GM12878 (cell line): ENCODE results near the gene ITPR2. TPM values are rescaled to one million over a fixed set of nuclear protein-coding genes. Genes with fewer than 3 reads are reported as not detected.

Source experiments
- ATAC-seq: fragments of 200-7000 bp; cut with Tn5 transposase; 3 replicates; pipeline ENCODE4 v1.9.1; 2020; ENCODE audit warnings: mild to moderate bottlenecking, moderate library complexity
- BruUV-seq: library from RNA; stranded (reverse); fragments of 400-500 nt; replicated peaks from 2 replicates; lab custom pipeline; 2021; lab: Mats Ljungman, UMichigan
- CTCF ChIA-PET: fragments of 300-600 bp; sonication (Branson Sonifier 250); formaldehyde crosslinking; extraction: SDS; loops from one replicate; lab custom pipeline; 2021; ENCODE audit warnings: inconsistent platforms; lab: Yijun Ruan, JAX
- POLR2A ChIA-PET: fragments of 350-600 bp; formaldehyde crosslinking; extraction: SDS; loops from one replicate; lab custom pipeline; 2021; ENCODE audit warnings: inconsistent platforms; lab: Charles Lee
- RAD21 ChIA-PET: fragments of 300-600 bp; sonication (Branson Sonifier 250); formaldehyde crosslinking; loops from one replicate; lab custom pipeline; 2023; ENCODE audit warnings: antibody characterized with exemption; ENCODE audit not compliant: unreplicated experiment; lab: Charles Lee
- SMC1A ChIA-PET: fragments of 300-600 bp; sonication (Branson Sonifier 250); formaldehyde crosslinking; loops from one replicate; lab custom pipeline; 2023; ENCODE audit not compliant: unreplicated experiment, uncharacterized antibody; lab: Charles Lee
- DNase-seq: peaks from one replicate; pipeline ENCODE4 v3.0.0-alpha.2; 2011; ENCODE audit warnings: low read depth, low spot score
- FAIRE-seq: peaks from 3 replicates; lab custom pipeline; 2011; peaks lifted over from hg19 to GRCh38; lab: Jason Lieb, UNC
- H2AFZ ChIP-seq: 2 replicates; pipeline ENCODE4 v1.6.0; 2011; ENCODE audit warnings: low read depth, low read length, control low read depth; ENCODE audit not compliant: control insufficient read depth
- H3K27ac ChIP-seq: 2 replicates; pipeline ENCODE4 v1.5.1; 2011; ENCODE audit warnings: control low read depth; ENCODE audit not compliant: control insufficient read depth, insufficient read depth
- H3K27me3 ChIP-seq, 2 experiments: replicated peaks in 1 of 2; 2 replicates each; pipeline versions ENCODE4 v1.6.0 to v1.6.1; 2011; ENCODE audit warnings: low read length in 1 of 2; ENCODE audit not compliant: control insufficient read depth in 2 of 2, insufficient read depth in 2 of 2
- H3K36me3 ChIP-seq, 2 experiments: 2 replicates each; pipeline ENCODE4 v1.5.1; 2011; ENCODE audit warnings: low read length in 1 of 2; ENCODE audit not compliant: control insufficient read depth in 2 of 2, insufficient read depth in 2 of 2
- H3K4me1 ChIP-seq: 2 replicates; pipeline ENCODE4 v1.6.1; 2011; ENCODE audit warnings: mild to moderate bottlenecking, low read length, moderate library complexity, mixed read lengths; ENCODE audit not compliant: control insufficient read depth, insufficient read depth
- H3K4me2 ChIP-seq: 2 replicates; pipeline ENCODE4 v1.6.0; 2011; ENCODE audit warnings: control low read depth; ENCODE audit not compliant: control insufficient read depth, insufficient read depth
- H3K4me3 ChIP-seq: fragments of 200-600 bp; sonication (generic); 2 replicates; pipeline ENCODE4 v1.5.1; 2016
- H3K79me2 ChIP-seq: 2 replicates; pipeline ENCODE4 v1.6.0; 2011; ENCODE audit warnings: low read length; ENCODE audit not compliant: control insufficient read depth, insufficient read depth
- H3K9ac ChIP-seq: 2 replicates; pipeline ENCODE4 v1.8.0; 2011; ENCODE audit warnings: low read length, control low read depth, mixed read lengths; ENCODE audit not compliant: control insufficient read depth, insufficient read depth
- H3K9me3 ChIP-seq: replicated peaks from 3 replicates; pipeline ENCODE4 v1.5.1; 2011; ENCODE audit warnings: mild to moderate bottlenecking, low read length; ENCODE audit not compliant: control insufficient read depth, insufficient read depth
- H4K20me1 ChIP-seq: 2 replicates; pipeline ENCODE4 v1.6.0; 2011; ENCODE audit not compliant: control insufficient read depth, insufficient read depth
- BACH1 ChIP-seq: fragments of 450-650 bp; IDR thresholded peaks from 2 replicates; pipeline ENCODE4 v1.6.1; 2017; ENCODE audit warnings: mild to moderate bottlenecking, borderline replicate concordance
- LARP7 ChIP-seq: fragments of 450-650 bp; IDR thresholded peaks from 2 replicates; pipeline ENCODE4 v1.6.1; 2017; ENCODE audit warnings: mild to moderate bottlenecking
- NR2F1 ChIP-seq: fragments of 450-650 bp; conservative IDR thresholded peaks from 2 replicates; pipeline ENCODE4 v1.6.1; 2017; ENCODE audit warnings: mild to moderate bottlenecking
- SP1 ChIP-seq: IDR thresholded peaks from one replicate; pipeline ENCODE4 v1.6.1; 2011; ENCODE audit warnings: low read depth, low read length
- YY1 ChIP-seq: IDR thresholded peaks from 2 replicates; pipeline ENCODE4 v1.6.1; 2011; ENCODE audit warnings: low read depth, mild to moderate bottlenecking, low read length
- WGBS: methylation state at CpG from one replicate; pipeline ENCODE4 v1.1.6; 2016; ENCODE audit warnings: low lambda C conversion rate; ENCODE audit not compliant: insufficient replicate concordance, insufficient coverage; ENCODE audit errors: missing lambda C conversion rate; 5-methylcytosine and 5-hydroxymethylcytosine counted together
- in situ Hi-C: fragments of 300-500 bp; cut with MboI; formaldehyde crosslinking; loops from 9 replicates; pipeline ENCODE4 v1.14.3; 2018; ENCODE audit warnings: mixed read lengths
- intact Hi-C: fragments of 100-400 bp; cut with micrococcal nuclease; formaldehyde crosslinking; loops from one replicate; pipeline ENCODE4 v1.14.2; 2022; ENCODE audit not compliant: unreplicated experiment
- polyA plus RNA-seq, 11 experiments: library from polyadenylated mRNA; depleted of rRNA in 4 of 11; unstranded in 6 of 11; stranded (reverse) in 5 of 11; fragments of >200 nt; fragmentation: Nextera tagmentation in 4 of 11; fragmentation: Illumina TruSeq in 1 of 11; extraction: Ambion mirVana in 4 of 11; extraction: Trizol in 1 of 11; gene quantifications; 1 replicate in 1 of 11; 2 replicates in 10 of 11; pipeline versions ENCODE4 v1.2.1 to v1.2.3, GENCODE V29; 2011 to 2016; ENCODE audit warnings: inconsistent platforms in 2 of 11, missing spikeins in 2 of 11, low read depth in 1 of 11
- total RNA-seq, 4 experiments: library from RNA; depleted of rRNA in 3 of 4; stranded (reverse); fragments of >200 nt in 3 of 4; fragmentation: Illumina TruSeq in 1 of 4; extraction: Trizol in 1 of 4; gene quantifications; 2 replicates each; pipeline versions ENCODE4 v1.2.1 to v1.2.3, GENCODE V29; 2013 to 2021
- TF ChIP-seq, protein P1 (sequence below): IDR thresholded peaks from 2 replicates; pipeline ENCODE4 v1.6.1; 2012; ENCODE audit warnings: low read depth, low read length, improper control_type of control experiment
- TF ChIP-seq, protein P2 (sequence below): fragments of 450-650 bp; formaldehyde crosslinking; IDR thresholded peaks from 2 replicates; pipeline ENCODE4 v1.4.0; 2020; ENCODE audit warnings: mild to moderate bottlenecking, moderate library complexity
- TF ChIP-seq, protein P3 (sequence below): fragments of 450-650 bp; IDR thresholded peaks from 2 replicates; pipeline ENCODE4 v1.6.1; 2017; ENCODE audit warnings: mild to moderate bottlenecking, moderate library complexity
- TF ChIP-seq, protein P4 (sequence below): fragments of 450-650 bp; IDR thresholded peaks from 2 replicates; pipeline ENCODE4 v1.6.1; 2017; ENCODE audit warnings: antibody characterized with exemption, mild to moderate bottlenecking, moderate library complexity

The ITPR2 gene
- total and polyA plus RNA-seq, 10 of the 15 experiments (the other 5 are each of a cell fraction or from before 2014, with no cell fraction given): 7.5 to 76.2 (median 47.1) TPM

DNA sequence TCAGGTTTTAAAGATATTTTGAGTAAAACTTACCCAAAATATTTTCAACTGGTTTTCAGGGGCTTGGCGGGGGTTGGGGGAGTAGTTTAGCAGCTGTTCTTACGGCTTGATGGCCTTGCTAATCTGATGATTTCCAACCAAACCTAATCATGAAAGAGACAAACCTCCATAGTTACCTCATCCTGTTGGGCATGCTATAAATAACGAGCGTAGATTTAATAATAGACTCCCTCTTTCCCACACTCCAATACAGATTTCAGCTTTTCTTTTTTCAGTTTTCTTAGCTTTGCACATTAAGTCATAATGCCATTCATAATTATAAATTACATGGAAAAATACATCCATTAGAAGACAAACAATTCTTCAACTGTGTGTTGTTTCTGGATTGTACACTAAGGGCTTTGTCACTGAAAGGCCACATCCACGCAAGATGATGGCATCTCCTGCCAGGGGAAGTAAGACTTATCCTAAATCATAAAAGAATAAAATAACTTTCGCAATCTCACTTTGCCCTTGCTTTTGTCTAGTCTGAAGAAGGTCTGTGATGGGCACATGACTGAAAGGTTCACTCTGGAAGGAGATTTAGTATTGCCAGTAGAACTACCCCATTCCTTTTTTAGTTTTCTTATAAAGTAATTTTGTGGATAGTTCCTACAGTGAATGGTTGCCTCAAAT lies 23.2 kb downstream of the ITPR2 start:
- Histone ChIP-seq H3K9me3 (no peaks in the 10 kb centered on the region; the same call in 2 of the 3 replicates), H3K9ac (no peak overlapping the region), H4K20me1 (no peaks in the 10 kb centered on the region), H3K27ac (no peak overlapping the region), H3K4me2 (no peak overlapping the region), H3K4me1 (peaks cover 6% of the 10 kb centered on the region; the same call in 1 of the 2 replicates), H3K27me3 (no peaks in the 10 kb centered on the region), H3K36me3 (peaks cover 0 to 7% of the 10 kb centered on the region in 2 experiments; a peak in 1 of 4 replicates), H3K4me3 (no peak overlapping the region), H2AFZ (no peak overlapping the region), H3K79me2 (peaks cover 14% of the 10 kb centered on the region)
- no TSS peak for BruUV-seq
- ATAC-seq: no peak
- no peak for DNase-seq
- ChIA-PET SMC1A (interaction anchor here (0.6 to 3.4 kb wide), 8 partner anchors 10 to 659 kb away, joined by 3 to 19 read pairs (median 4); no protein-coding TSS in a partner anchor), POLR2A (interaction anchor here (1.0 to 1.7 kb wide), 2 partner anchors 23 to 90 kb away, joined by 3 read pairs; partner anchors contain the start of gene ITPR2), CTCF (interaction anchor here (1.4 kb wide), 1 partner anchor 37 kb away, joined by 3 read pairs; no protein-coding TSS in a partner anchor), RAD21 (no interaction called here)
- in situ Hi-C loops (no loop called here), intact Hi-C loops (no loop called here)
- TF ChIP-seq LARP7: no peak
- TF ChIP-seq, protein P1, sequence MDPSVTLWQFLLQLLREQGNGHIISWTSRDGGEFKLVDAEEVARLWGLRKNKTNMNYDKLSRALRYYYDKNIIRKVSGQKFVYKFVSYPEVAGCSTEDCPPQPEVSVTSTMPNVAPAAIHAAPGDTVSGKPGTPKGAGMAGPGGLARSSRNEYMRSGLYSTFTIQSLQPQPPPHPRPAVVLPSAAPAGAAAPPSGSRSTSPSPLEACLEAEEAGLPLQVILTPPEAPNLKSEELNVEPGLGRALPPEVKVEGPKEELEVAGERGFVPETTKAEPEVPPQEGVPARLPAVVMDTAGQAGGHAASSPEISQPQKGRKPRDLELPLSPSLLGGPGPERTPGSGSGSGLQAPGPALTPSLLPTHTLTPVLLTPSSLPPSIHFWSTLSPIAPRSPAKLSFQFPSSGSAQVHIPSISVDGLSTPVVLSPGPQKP: no peak
- no peak for TF ChIP-seq BACH1
- no peak for TF ChIP-seq YY1
- TF ChIP-seq, protein P2, sequence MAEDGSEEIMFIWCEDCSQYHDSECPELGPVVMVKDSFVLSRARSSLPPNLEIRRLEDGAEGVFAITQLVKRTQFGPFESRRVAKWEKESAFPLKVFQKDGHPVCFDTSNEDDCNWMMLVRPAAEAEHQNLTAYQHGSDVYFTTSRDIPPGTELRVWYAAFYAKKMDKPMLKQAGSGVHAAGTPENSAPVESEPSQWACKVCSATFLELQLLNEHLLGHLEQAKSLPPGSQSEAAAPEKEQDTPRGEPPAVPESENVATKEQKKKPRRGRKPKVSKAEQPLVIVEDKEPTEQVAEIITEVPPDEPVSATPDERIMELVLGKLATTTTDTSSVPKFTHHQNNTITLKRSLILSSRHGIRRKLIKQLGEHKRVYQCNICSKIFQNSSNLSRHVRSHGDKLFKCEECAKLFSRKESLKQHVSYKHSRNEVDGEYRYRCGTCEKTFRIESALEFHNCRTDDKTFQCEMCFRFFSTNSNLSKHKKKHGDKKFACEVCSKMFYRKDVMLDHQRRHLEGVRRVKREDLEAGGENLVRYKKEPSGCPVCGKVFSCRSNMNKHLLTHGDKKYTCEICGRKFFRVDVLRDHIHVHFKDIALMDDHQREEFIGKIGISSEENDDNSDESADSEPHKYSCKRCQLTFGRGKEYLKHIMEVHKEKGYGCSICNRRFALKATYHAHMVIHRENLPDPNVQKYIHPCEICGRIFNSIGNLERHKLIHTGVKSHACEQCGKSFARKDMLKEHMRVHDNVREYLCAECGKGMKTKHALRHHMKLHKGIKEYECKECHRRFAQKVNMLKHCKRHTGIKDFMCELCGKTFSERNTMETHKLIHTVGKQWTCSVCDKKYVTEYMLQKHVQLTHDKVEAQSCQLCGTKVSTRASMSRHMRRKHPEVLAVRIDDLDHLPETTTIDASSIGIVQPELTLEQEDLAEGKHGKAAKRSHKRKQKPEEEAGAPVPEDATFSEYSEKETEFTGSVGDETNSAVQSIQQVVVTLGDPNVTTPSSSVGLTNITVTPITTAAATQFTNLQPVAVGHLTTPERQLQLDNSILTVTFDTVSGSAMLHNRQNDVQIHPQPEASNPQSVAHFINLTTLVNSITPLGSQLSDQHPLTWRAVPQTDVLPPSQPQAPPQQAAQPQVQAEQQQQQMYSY (CRISPR knock-in tag): no peak
- TF ChIP-seq, protein P3, sequence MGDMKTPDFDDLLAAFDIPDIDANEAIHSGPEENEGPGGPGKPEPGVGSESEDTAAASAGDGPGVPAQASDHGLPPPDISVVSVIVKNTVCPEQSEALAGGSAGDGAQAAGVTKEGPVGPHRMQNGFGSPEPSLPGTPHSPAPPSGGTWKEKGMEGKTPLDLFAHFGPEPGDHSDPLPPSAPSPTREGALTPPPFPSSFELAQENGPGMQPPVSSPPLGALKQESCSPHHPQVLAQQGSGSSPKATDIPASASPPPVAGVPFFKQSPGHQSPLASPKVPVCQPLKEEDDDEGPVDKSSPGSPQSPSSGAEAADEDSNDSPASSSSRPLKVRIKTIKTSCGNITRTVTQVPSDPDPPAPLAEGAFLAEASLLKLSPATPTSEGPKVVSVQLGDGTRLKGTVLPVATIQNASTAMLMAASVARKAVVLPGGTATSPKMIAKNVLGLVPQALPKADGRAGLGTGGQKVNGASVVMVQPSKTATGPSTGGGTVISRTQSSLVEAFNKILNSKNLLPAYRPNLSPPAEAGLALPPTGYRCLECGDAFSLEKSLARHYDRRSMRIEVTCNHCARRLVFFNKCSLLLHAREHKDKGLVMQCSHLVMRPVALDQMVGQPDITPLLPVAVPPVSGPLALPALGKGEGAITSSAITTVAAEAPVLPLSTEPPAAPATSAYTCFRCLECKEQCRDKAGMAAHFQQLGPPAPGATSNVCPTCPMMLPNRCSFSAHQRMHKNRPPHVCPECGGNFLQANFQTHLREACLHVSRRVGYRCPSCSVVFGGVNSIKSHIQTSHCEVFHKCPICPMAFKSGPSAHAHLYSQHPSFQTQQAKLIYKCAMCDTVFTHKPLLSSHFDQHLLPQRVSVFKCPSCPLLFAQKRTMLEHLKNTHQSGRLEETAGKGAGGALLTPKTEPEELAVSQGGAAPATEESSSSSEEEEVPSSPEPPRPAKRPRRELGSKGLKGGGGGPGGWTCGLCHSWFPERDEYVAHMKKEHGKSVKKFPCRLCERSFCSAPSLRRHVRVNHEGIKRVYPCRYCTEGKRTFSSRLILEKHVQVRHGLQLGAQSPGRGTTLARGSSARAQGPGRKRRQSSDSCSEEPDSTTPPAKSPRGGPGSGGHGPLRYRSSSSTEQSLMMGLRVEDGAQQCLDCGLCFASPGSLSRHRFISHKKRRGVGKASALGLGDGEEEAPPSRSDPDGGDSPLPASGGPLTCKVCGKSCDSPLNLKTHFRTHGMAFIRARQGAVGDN: no peak
- no peak for TF ChIP-seq SP1
- TF ChIP-seq, protein P4, sequence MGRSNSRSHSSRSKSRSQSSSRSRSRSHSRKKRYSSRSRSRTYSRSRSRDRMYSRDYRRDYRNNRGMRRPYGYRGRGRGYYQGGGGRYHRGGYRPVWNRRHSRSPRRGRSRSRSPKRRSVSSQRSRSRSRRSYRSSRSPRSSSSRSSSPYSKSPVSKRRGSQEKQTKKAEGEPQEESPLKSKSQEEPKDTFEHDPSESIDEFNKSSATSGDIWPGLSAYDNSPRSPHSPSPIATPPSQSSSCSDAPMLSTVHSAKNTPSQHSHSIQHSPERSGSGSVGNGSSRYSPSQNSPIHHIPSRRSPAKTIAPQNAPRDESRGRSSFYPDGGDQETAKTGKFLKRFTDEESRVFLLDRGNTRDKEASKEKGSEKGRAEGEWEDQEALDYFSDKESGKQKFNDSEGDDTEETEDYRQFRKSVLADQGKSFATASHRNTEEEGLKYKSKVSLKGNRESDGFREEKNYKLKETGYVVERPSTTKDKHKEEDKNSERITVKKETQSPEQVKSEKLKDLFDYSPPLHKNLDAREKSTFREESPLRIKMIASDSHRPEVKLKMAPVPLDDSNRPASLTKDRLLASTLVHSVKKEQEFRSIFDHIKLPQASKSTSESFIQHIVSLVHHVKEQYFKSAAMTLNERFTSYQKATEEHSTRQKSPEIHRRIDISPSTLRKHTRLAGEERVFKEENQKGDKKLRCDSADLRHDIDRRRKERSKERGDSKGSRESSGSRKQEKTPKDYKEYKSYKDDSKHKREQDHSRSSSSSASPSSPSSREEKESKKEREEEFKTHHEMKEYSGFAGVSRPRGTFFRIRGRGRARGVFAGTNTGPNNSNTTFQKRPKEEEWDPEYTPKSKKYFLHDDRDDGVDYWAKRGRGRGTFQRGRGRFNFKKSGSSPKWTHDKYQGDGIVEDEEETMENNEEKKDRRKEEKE: no peak
- TF ChIP-seq NR2F1: no peak
- FAIRE-seq: no peak
- 98% methylated on average over 6 of the region's 6 CpGs for WGBS
